GM23338 (cell line): ENCODE results near the gene PARD3. TPM values are rescaled to one million over a fixed set of nuclear protein-coding genes. Genes with fewer than 3 reads are reported as not detected.

Experiments
- ATAC-seq: fragments of 200-7000 bp; cut with Tn5 transposase; 3 replicates; pipeline ENCODE4 v1.9.1; 2020
- DNase-seq: peaks from one replicate; pipeline ENCODE4 v3.0.0-alpha.2; 2015; ENCODE audit warnings: low spot score
- H2AFZ ChIP-seq: fragments of 200-600 bp; sonication (generic); 2 replicates; pipeline ENCODE4 v1.8.0; 2016; ENCODE audit warnings: antibody characterized with exemption, mild to moderate bottlenecking, moderate library complexity
- H3F3A ChIP-seq: fragments of 200-600 bp; sonication (generic); replicated peaks from 2 replicates; pipeline ENCODE4 v1.8.0; 2017; ENCODE audit warnings: antibody characterized with exemption, mixed run types, low read depth
- H3K27ac ChIP-seq: fragments of 200-600 bp; sonication (generic); 2 replicates; pipeline ENCODE4 v1.6.1; 2016; ENCODE audit warnings: low read depth
- H3K27me3 ChIP-seq: fragments of 200-600 bp; sonication (generic); 2 replicates; pipeline ENCODE4 v1.8.0; 2016; ENCODE audit warnings: mild to moderate bottlenecking, mixed run types, moderate library complexity; ENCODE audit not compliant: insufficient read depth
- H3K36me3 ChIP-seq: fragments of 200-600 bp; sonication (generic); 2 replicates; pipeline ENCODE4 v1.8.0; 2016; ENCODE audit warnings: mild to moderate bottlenecking; ENCODE audit not compliant: insufficient read depth
- H3K4me1 ChIP-seq: fragments of 200-600 bp; sonication (generic); 2 replicates; pipeline ENCODE4 v1.8.0; 2016; ENCODE audit warnings: mild to moderate bottlenecking, moderate library complexity; ENCODE audit not compliant: insufficient read depth
- H3K4me2 ChIP-seq: fragments of 200-600 bp; sonication (generic); 2 replicates; pipeline ENCODE4 v1.7.1; 2017; ENCODE audit warnings: mixed run types
- H3K4me3 ChIP-seq: fragments of 200-600 bp; sonication (generic); 2 replicates; pipeline ENCODE4 v1.6.1; 2016; ENCODE audit warnings: mixed run types
- H3K79me2 ChIP-seq: fragments of 200-600 bp; sonication (generic); replicated peaks from 2 replicates; pipeline ENCODE4 v1.8.0; 2017; ENCODE audit warnings: mild to moderate bottlenecking; ENCODE audit not compliant: insufficient read depth
- H3K9me2 ChIP-seq: fragments of 200-600 bp; sonication (generic); 2 replicates; pipeline ENCODE4 v1.8.0; 2017; ENCODE audit not compliant: insufficient read depth
- H4K20me1 ChIP-seq: fragments of 200-600 bp; sonication (generic); replicated peaks from 2 replicates; pipeline ENCODE4 v1.8.0; 2017; ENCODE audit warnings: mild to moderate bottlenecking; ENCODE audit not compliant: insufficient read depth
- H3K27ac Mint-ChIP-seq: 2 replicates; pipeline ENCODE4 v1.8.0; 2020; ENCODE audit warnings: inconsistent platforms, mild to moderate bottlenecking, moderate library complexity, mixed read lengths
- H3K27me3 Mint-ChIP-seq: 3 replicates; pipeline ENCODE4 v1.8.0; 2022; ENCODE audit warnings: low read depth, mild to moderate bottlenecking, moderate library complexity, mixed read lengths, inconsistent platforms; ENCODE audit not compliant: insufficient read depth, poor library complexity
- H3K36me3 Mint-ChIP-seq: 3 replicates; pipeline ENCODE4 v1.8.0; 2021; ENCODE audit warnings: low read depth, mild to moderate bottlenecking, inconsistent platforms, moderate library complexity, mixed read lengths
- H3K4me1 Mint-ChIP-seq: 3 replicates; pipeline ENCODE4 v1.8.0; 2020; ENCODE audit warnings: mild to moderate bottlenecking, inconsistent platforms, mixed read lengths
- H3K4me3 Mint-ChIP-seq: 3 replicates; pipeline ENCODE4 v1.8.0; 2021; ENCODE audit warnings: moderate library complexity, mild to moderate bottlenecking, inconsistent platforms, mixed read lengths
- H3K9me3 Mint-ChIP-seq: 3 replicates; pipeline ENCODE4 v1.8.0; 2020; ENCODE audit warnings: moderate library complexity, mild to moderate bottlenecking, inconsistent platforms, mixed read lengths
- CREB1 ChIP-seq: fragments of 250-450 bp; sonication (Bioruptor Pico); IDR thresholded peaks from 2 replicates; pipeline ENCODE4 v1.5.0; 2020; ENCODE audit warnings: low read depth, mild to moderate bottlenecking, moderate library complexity
- CTCF ChIP-seq, 2 experiments: fragments of 200-600 bp in 1 of 2; sonication (generic) in 1 of 2; conservative IDR thresholded peaks; 2 replicates each; pipeline versions ENCODE4 v1.5.1 to v1.6.1; 2016 to 2017; ENCODE audit warnings: antibody characterized with exemption in 2 of 2, low read depth in 2 of 2, mild to moderate bottlenecking in 2 of 2, moderate library complexity in 1 of 2
- ETS1 ChIP-seq: IDR thresholded peaks from 2 replicates; pipeline ENCODE4 v1.6.1; 2016; ENCODE audit warnings: antibody characterized with exemption
- EZH2 ChIP-seq: fragments of 200-600 bp; sonication (generic); IDR thresholded peaks from one replicate; pipeline ENCODE4 v1.8.0; 2017; ENCODE audit warnings: antibody characterized with exemption, mild to moderate bottlenecking, low read depth; ENCODE audit not compliant: unreplicated experiment
- EZH2phosphoT487 ChIP-seq: fragments of 200-600 bp; sonication (generic); IDR thresholded peaks from one replicate; pipeline ENCODE4 v1.8.1; 2018; ENCODE audit warnings: antibody characterized with exemption; ENCODE audit not compliant: unreplicated experiment
- JUNB ChIP-seq: IDR thresholded peaks from one replicate; pipeline ENCODE4 v1.6.1; 2016; ENCODE audit warnings: antibody characterized with exemption; ENCODE audit not compliant: unreplicated experiment
- NANOG ChIP-seq: IDR thresholded peaks from 2 replicates; pipeline ENCODE4 v1.6.1; 2016; ENCODE audit warnings: antibody characterized with exemption, borderline replicate concordance
- POLR2AphosphoS5 ChIP-seq: IDR thresholded peaks from 2 replicates; pipeline ENCODE4 v1.6.1; 2016; ENCODE audit warnings: antibody characterized with exemption, low read depth
- REST ChIP-seq: IDR thresholded peaks from one replicate; pipeline ENCODE4 v1.6.1; 2018; ENCODE audit warnings: antibody characterized with exemption; ENCODE audit not compliant: unreplicated experiment
- STAT1 ChIP-seq: IDR thresholded peaks from one replicate; pipeline ENCODE4 v1.6.1; 2016; ENCODE audit warnings: antibody characterized with exemption; ENCODE audit not compliant: unreplicated experiment
- ZNF114 ChIP-seq: fragments of 250-450 bp; sonication (Bioruptor Pico); IDR thresholded peaks from 2 replicates; pipeline ENCODE4 v1.5.0; 2020; ENCODE audit warnings: mild to moderate bottlenecking, moderate library complexity
- ZNF331 ChIP-seq: fragments of 250-450 bp; sonication (Bioruptor Pico); IDR thresholded peaks from 2 replicates; pipeline ENCODE4 v1.5.0; 2020; ENCODE audit warnings: low read depth, mild to moderate bottlenecking, moderate library complexity
- ZNF462 ChIP-seq: fragments of 250-450 bp; sonication (Bioruptor Pico); IDR thresholded peaks from 2 replicates; pipeline ENCODE4 v1.5.0; 2020; ENCODE audit warnings: mild to moderate bottlenecking, moderate library complexity
- polyA plus RNA-seq: library from polyadenylated mRNA; unstranded; fragments of >200 nt; fragmentation: Nextera tagmentation; extraction: Ambion mirVana; gene quantifications from 2 replicates; pipeline ENCODE4 v1.2.1, GENCODE V29; 2016
- total RNA-seq: library from RNA; depleted of rRNA; stranded (reverse); fragments of >200 nt; shearing (Covaris generic); gene quantifications from 2 replicates; pipeline ENCODE4 v1.2.3, GENCODE V29; 2014

PARD3 gene
- total and polyA plus RNA-seq, 2 experiments from 2014 or later, result 30.2 to 51.4 TPM

- H3K27ac Mint-ChIP-seq, result no peak overlapping the region
- Histone ChIP-seq H3K27ac (no peak overlapping the region), H3K79me2 (no peaks in the 10 kb centered on the region), H3K36me3 (no peaks in the 10 kb centered on the region), H3K4me1 (no peaks in the 10 kb centered on the region), H3K27me3 (no peaks in the 10 kb centered on the region), H3K4me3 (no peak overlapping the region), H4K20me1 (no peaks in the 10 kb centered on the region), H3K4me2 (no peak overlapping the region), H2AFZ (no peak overlapping the region), H3F3A (no peaks in the 10 kb centered on the region), H3K9me2 (0 out of 2 replicates have a peak, but pooled peaks cover 4% of the 10 kb centered on the region)
- peaks cover 23% of the 10 kb centered on the region for H3K4me1 Mint-ChIP-seq
- ATAC-seq (no peak), DNase-seq (no peak)
- no peak overlapping the region for H3K4me3 Mint-ChIP-seq
- TF ChIP-seq STAT1 (no peak), NANOG (no peak), CREB1 (CRISPR knock-in tag) (no peak), CTCF (conservative IDR thresholded peaks at IDR 0.05; ENCODE audit: low read depth in 2 of 2) (no peak), REST (no peak), ETS1 (no peak), EZH2phosphoT487 (no peak), POLR2AphosphoS5 (no peak), JUNB (no peak), ZNF331 (CRISPR knock-in tag) (no peak), EZH2 (no peak), ZNF114 (no peak), ZNF462 (CRISPR knock-in tag) (no peak)
- H3K27me3 Mint-ChIP-seq, result peaks cover 3% of the 10 kb centered on the region
- no peaks in the 10 kb centered on the region; the same call in 2 of the 3 replicates for H3K9me3 Mint-ChIP-seq
- no peaks in the 10 kb centered on the region for H3K36me3 Mint-ChIP-seq
These were observed 695.6 kb downstream of the PARD3 start for GRCh38 chr10:34119456-34119855.
